B cell (primary cell): ENCODE measurements around the gene ZNF831. TPM values are rescaled to one million over a fixed set of nuclear protein-coding genes. Genes with fewer than 3 reads are reported as not detected.

Experiments
- ATAC-seq: fragments of 200-7000 bp; cut with Tn5 transposase; one replicate; pipeline ENCODE4 v1.10.0; 2021; ENCODE audit warnings: low read depth, mild to moderate bottlenecking, moderate number of reproducible peaks, moderate library complexity
- CTCF ChIA-PET: fragments of 350-600 bp; sonication (Branson Sonifier 250); formaldehyde crosslinking; loops from one replicate; lab custom pipeline; 2021; ENCODE audit warnings: antibody characterized with exemption, inconsistent platforms; lab: Charles Lee
- POLR2A ChIA-PET: fragments of 350-600 bp; sonication (Branson Sonifier 250); formaldehyde crosslinking; loops from one replicate; lab custom pipeline; 2021; ENCODE audit warnings: antibody characterized with exemption; lab: Charles Lee
- DNase-seq: peaks from one replicate; pipeline ENCODE4 v3.0.0; 2013
- H2AFZ ChIP-seq: 2 replicates; pipeline ENCODE4 v1.6.1; 2012; ENCODE audit warnings: mild to moderate bottlenecking, low read depth, low read length; ENCODE audit not compliant: insufficient read depth, poor library complexity, severe bottlenecking
- H3K27ac ChIP-seq, 2 donors: 1 replicate in 1 of 2; 2 replicates in 1 of 2; pipeline ENCODE4 v1.5.1; 2012 to 2013; ENCODE audit warnings: low read length in 2 of 2, mild to moderate bottlenecking in 2 of 2, moderate library complexity in 1 of 2
- H3K27me3 ChIP-seq, 4 experiments: fragments of 200-600 bp in 1 of 4; sonication (generic) in 1 of 4; replicated peaks in 1 of 4; 1 replicate in 2 of 4; 2 replicates in 2 of 4; pipeline versions ENCODE4 v1.6.1 to v1.7.0; 2013 to 2016; ENCODE audit warnings: low read length in 3 of 4, mild to moderate bottlenecking in 2 of 4, mixed read lengths in 1 of 4, moderate library complexity in 1 of 4; ENCODE audit not compliant: insufficient read depth in 4 of 4, control insufficient read depth in 3 of 4; ENCODE audit errors: control extremely low read depth in 1 of 4
- H3K36me3 ChIP-seq, 2 experiments: replicated peaks in 1 of 2; 1 replicate in 1 of 2; 2 replicates in 1 of 2; pipeline versions ENCODE4 v1.6.1 to v1.7.1; 2013; ENCODE audit warnings: low read length in 1 of 2; ENCODE audit not compliant: insufficient read depth in 2 of 2, control insufficient read depth in 1 of 2; ENCODE audit errors: control extremely low read depth in 1 of 2, extremely low read depth in 1 of 2
- H3K4me1 ChIP-seq, 2 donors: fragments of 200-600 bp in 1 of 2; sonication (generic) in 1 of 2; 1 replicate in 1 of 2; 2 replicates in 1 of 2; pipeline versions ENCODE4 v1.5.1 to v1.6.1; 2013 to 2017; ENCODE audit warnings: low read length in 2 of 2; ENCODE audit not compliant: control insufficient read depth in 2 of 2, insufficient read depth in 2 of 2
- H3K4me2 ChIP-seq: replicated peaks from 2 replicates; pipeline ENCODE3; 2012; ENCODE audit warnings: mild to moderate bottlenecking, low read depth, low read length; ENCODE audit not compliant: poor library complexity, severe bottlenecking
- H3K4me3 ChIP-seq, 5 experiments: fragments of 200-600 bp in 1 of 5; sonication (generic) in 1 of 5; 1 replicate in 3 of 5; 2 replicates in 2 of 5; pipeline versions ENCODE4 v1.5.1 to v1.7.0; 2011 to 2016; ENCODE audit warnings: low read length in 4 of 5, mild to moderate bottlenecking in 4 of 5, low read depth in 2 of 5, control low read depth in 1 of 5, moderate library complexity in 1 of 5; ENCODE audit not compliant: insufficient read depth in 1 of 5; ENCODE audit errors: control extremely low read depth in 1 of 5, extremely low read depth in 1 of 5
- H3K79me2 ChIP-seq: fragments of 200-600 bp; sonication (generic); one replicate; pipeline ENCODE4 v1.6.0; 2016; ENCODE audit warnings: low read length; ENCODE audit not compliant: control insufficient read depth, insufficient read depth
- H3K9ac ChIP-seq: fragments of 200-600 bp; sonication (generic); 2 replicates; pipeline ENCODE4 v1.6.1; 2017; ENCODE audit warnings: mild to moderate bottlenecking, low read length, moderate library complexity
- H3K9me3 ChIP-seq, 3 donors: one replicate each; pipeline versions ENCODE4 v1.6.1 to v1.7.1; 2013; ENCODE audit warnings: low read length in 2 of 3; ENCODE audit not compliant: control insufficient read depth in 2 of 3, insufficient read depth in 1 of 3; ENCODE audit errors: control extremely low read depth in 1 of 3
- H4K20me1 ChIP-seq: 2 replicates; pipeline ENCODE4 v1.6.0; 2012; ENCODE audit warnings: mild to moderate bottlenecking, low read length; ENCODE audit not compliant: insufficient read depth, control insufficient read depth, poor library complexity, severe bottlenecking
- H3K27ac Mint-ChIP-seq: one replicate; pipeline ENCODE4 v1.8.0; 2021; ENCODE audit warnings: mixed read lengths
- H3K27me3 Mint-ChIP-seq: one replicate; pipeline ENCODE4 v1.8.0; 2021; ENCODE audit warnings: mixed read lengths
- H3K4me1 Mint-ChIP-seq: one replicate; pipeline ENCODE4 v1.8.0; 2021; ENCODE audit warnings: mixed read lengths
- H3K4me3 Mint-ChIP-seq: one replicate; pipeline ENCODE4 v1.8.0; 2021; ENCODE audit warnings: mixed read lengths
- H3K9me3 Mint-ChIP-seq: one replicate; pipeline ENCODE4 v1.8.0; 2022; ENCODE audit warnings: mixed read lengths; ENCODE audit not compliant: insufficient read depth
- EZH2 ChIP-seq: IDR thresholded peaks from 2 replicates; pipeline ENCODE4 v1.6.1; 2012; ENCODE audit warnings: borderline replicate concordance, low read depth, mild to moderate bottlenecking, moderate library complexity, low read length; ENCODE audit not compliant: insufficient read depth, poor library complexity, severe bottlenecking
- WGBS: methylation state at CpG from one replicate; pipeline ENCODE4 v1.1.5; 2013; ENCODE audit warnings: missing lambda C conversion rate; ENCODE audit not compliant: insufficient coverage; 5-methylcytosine and 5-hydroxymethylcytosine counted together
- intact Hi-C: fragments of 100-400 bp; cut with micrococcal nuclease; formaldehyde crosslinking; loops from one replicate; pipeline ENCODE4 v1.10.0; 2022
- polyA plus RNA-seq: library from polyadenylated mRNA; depleted of rRNA; stranded (reverse); fragments of >200 nt; gene quantifications from 2 replicates; pipeline ENCODE4 v1.2.3, GENCODE V29; 2012
- total RNA-seq, 2 donors: library from RNA; stranded (reverse); fragments of 120-200 nt in 1 of 2; gene quantifications; 1 replicate in 1 of 2; 2 replicates in 1 of 2; pipeline versions ENCODE4 v1.2.3 to v1.2.4, GENCODE V29; 2013 to 2022
- TF ChIP-seq, protein P1 (sequence below): fragments of 200-600 bp; IDR thresholded peaks from one replicate; pipeline ENCODE4 v1.8.0; 2022; ENCODE audit warnings: antibody characterized with exemption, mild to moderate bottlenecking

ZNF831 gene
- total and polyA plus RNA-seq, 2 donors (not counting 1 experiment from before 2014, with no cell fraction given), result 1.7 to 14.1 TPM

DNA sequence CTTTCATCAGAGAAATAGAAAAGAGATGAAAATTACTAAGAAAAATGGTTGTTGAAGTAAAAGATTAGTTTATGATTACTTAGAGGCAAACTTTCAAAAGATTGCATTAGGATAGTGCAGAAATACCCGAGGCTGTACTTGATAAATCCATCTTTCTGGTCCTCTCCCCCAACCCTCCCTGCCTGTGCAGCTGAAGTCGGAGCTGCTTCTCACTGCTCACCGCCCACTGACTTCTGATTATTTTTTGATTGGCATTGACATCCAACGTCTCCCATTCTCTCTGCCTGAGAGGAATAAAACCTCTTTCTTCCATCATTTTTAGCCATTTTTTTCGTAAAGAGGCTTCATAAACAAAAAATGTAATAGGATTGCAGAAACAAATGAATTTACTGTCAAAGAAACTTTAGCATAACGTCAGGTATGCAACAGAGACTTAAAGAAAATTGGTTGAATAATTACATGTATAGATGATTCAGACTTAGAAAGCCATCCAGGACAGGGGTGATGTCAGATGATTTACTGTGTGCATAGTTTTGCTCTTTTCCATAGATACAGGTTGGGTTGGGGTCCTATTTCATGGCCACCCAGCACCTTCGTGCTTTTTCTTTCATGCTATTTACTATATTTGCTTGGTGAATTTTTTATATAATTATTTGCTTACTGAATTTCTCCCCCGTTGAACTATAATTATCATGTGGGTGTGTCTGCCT lies 83.2 kb downstream of the ZNF831 start:
- Histone ChIP-seq H2AFZ (no peak overlapping the region), H3K9ac (no peak overlapping the region), H3K4me3 (no peak overlapping the region), H3K4me1 (no peaks in the 10 kb centered on the region), H3K27me3 (no peaks in the 10 kb centered on the region), H3K36me3 (peaks cover 6 to 13% of the 10 kb centered on the region in 2 experiments), H3K9me3 (peaks cover 0 to 2% (median 0%) of the 10 kb centered on the region in 3 donors), H4K20me1 (no peaks in the 10 kb centered on the region), H3K27ac (no peak overlapping the region), H3K79me2 (no peaks in the 10 kb centered on the region), H3K4me2 (no peak overlapping the region)
- DNase-seq (no peak), ATAC-seq (no peak)
- H3K4me3 Mint-ChIP-seq, result no peak overlapping the region
- 93% methylated on average over 4 of the region's 8 CpGs for WGBS
- H3K27me3 Mint-ChIP-seq, result no peaks in the 10 kb centered on the region
- ChIA-PET POLR2A (no interaction called here), CTCF (no interaction called here)
- H3K9me3 Mint-ChIP-seq, result no peaks in the 10 kb centered on the region
- intact Hi-C loops, result no loop called here
- no peak overlapping the region for H3K27ac Mint-ChIP-seq
- H3K4me1 Mint-ChIP-seq, result peaks cover 2% of the 10 kb centered on the region
- TF ChIP-seq, protein P1, sequence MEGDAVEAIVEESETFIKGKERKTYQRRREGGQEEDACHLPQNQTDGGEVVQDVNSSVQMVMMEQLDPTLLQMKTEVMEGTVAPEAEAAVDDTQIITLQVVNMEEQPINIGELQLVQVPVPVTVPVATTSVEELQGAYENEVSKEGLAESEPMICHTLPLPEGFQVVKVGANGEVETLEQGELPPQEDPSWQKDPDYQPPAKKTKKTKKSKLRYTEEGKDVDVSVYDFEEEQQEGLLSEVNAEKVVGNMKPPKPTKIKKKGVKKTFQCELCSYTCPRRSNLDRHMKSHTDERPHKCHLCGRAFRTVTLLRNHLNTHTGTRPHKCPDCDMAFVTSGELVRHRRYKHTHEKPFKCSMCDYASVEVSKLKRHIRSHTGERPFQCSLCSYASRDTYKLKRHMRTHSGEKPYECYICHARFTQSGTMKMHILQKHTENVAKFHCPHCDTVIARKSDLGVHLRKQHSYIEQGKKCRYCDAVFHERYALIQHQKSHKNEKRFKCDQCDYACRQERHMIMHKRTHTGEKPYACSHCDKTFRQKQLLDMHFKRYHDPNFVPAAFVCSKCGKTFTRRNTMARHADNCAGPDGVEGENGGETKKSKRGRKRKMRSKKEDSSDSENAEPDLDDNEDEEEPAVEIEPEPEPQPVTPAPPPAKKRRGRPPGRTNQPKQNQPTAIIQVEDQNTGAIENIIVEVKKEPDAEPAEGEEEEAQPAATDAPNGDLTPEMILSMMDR, result no peak
- TF ChIP-seq EZH2, result no peak
